ENCODE results near the gene MAD1L1. TPM values are rescaled to one million over a fixed set of nuclear protein-coding genes. Genes with fewer than 3 reads are reported as not detected.

Gene MAD1L1
- total and polyA plus RNA-seq, 2 of the 13 experiments (the other 11 are each of a cell fraction or from before 2014, with no cell fraction given) = 17.4 to 64.7 TPM

GRCh38 chr7:1942941-1943289, 289.8 kb downstream of the MAD1L1 start:
- FAIRE-seq = no peak
- intact Hi-C loops (cut with micrococcal nuclease; ENCODE audit: unreplicated experiment) = no loop called here

More at GRCh38 chr7:1942941-1943289, 289.8 kb downstream of the MAD1L1 start:
- Histone ChIP-seq H3K9ac (ENCODE audit: insufficient read depth, low read depth, low read length) (no peak overlapping the region), H2AFZ (ENCODE audit: low read length) (no peak overlapping the region), H3K36me3 (replicated peaks in 1 of 2; ENCODE audit: control insufficient read depth in 1 of 2, insufficient read depth in 2 of 2, low read length in 2 of 2) (no peaks in the 10 kb centered on the region; a peak in 1 of 5 replicates), H4K20me1 (ENCODE audit: insufficient read depth, low read length) (no peaks in the 10 kb centered on the region), H3K9me3 (ENCODE audit: low read length) (no peaks in the 10 kb centered on the region), H3K27me3 (ENCODE audit: control insufficient read depth in 1 of 2, insufficient read depth in 2 of 2, low read length in 2 of 2) (no peaks in the 10 kb centered on the region), H3K4me3 (replicated peaks in 1 of 3; ENCODE audit: insufficient read depth in 1 of 3, low read depth in 2 of 3, low read length in 3 of 3) (no peak overlapping the region), H3K4me2 (ENCODE audit: low read depth, low read length) (no peak overlapping the region), H3K79me2 (ENCODE audit: insufficient read depth, low read length) (no peaks in the 10 kb centered on the region), H3K4me1 (ENCODE audit: insufficient read depth, low read length) (no peaks in the 10 kb centered on the region), H3K27ac (ENCODE audit: extremely low read length, insufficient read depth, low read length) (no peak overlapping the region)
- 97% methylated on average over 5 of the region's 5 CpGs for WGBS (ENCODE audit: low lambda C conversion rate)
- ATAC-seq = no peak
- POLR2A ChIA-PET = no interaction called here
- in situ Hi-C loops (cut with HindIII; ENCODE audit: extremely low pct_ligation_motif_present, low pct_unique_long_range_greater_than_20kb) = no loop called here
- DNase-seq (ENCODE audit: low spot score) = no peak
- CTCF ChIA-PET (ENCODE audit: low intra/inter-chr PET ratio, low total read pairs) = no interaction called here
- no peak for TF ChIP-seq ZNF33B (CRISPR knock-in tag; IDR thresholded peaks at IDR 0.05)
- no peak for TF ChIP-seq TRIM22 (IDR thresholded peaks at IDR 0.05)
- no peak for TF ChIP-seq RORA (CRISPR knock-in tag; IDR thresholded peaks at IDR 0.05)
- no peak for TF ChIP-seq SNAI1 (CRISPR knock-in tag; IDR thresholded peaks at IDR 0.05; ENCODE audit: borderline replicate concordance)
- TF ChIP-seq SIX1 (CRISPR knock-in tag; IDR thresholded peaks at IDR 0.05; ENCODE audit: borderline replicate concordance) = no peak
- no peak for TF ChIP-seq ZNF780A (CRISPR knock-in tag; IDR thresholded peaks at IDR 0.05)
- no peak for TF ChIP-seq ZFP36 (IDR thresholded peaks at IDR 0.05; ENCODE audit: borderline replicate concordance, low read depth, low read length, partially characterized antibody)
- TF ChIP-seq ATF1 (CRISPR knock-in tag; IDR thresholded peaks at IDR 0.05) = no peak
- TF ChIP-seq ZNF652 (CRISPR knock-in tag; IDR thresholded peaks at IDR 0.05; ENCODE audit: borderline replicate concordance, low read depth) = no peak
- TF ChIP-seq, protein P1, sequence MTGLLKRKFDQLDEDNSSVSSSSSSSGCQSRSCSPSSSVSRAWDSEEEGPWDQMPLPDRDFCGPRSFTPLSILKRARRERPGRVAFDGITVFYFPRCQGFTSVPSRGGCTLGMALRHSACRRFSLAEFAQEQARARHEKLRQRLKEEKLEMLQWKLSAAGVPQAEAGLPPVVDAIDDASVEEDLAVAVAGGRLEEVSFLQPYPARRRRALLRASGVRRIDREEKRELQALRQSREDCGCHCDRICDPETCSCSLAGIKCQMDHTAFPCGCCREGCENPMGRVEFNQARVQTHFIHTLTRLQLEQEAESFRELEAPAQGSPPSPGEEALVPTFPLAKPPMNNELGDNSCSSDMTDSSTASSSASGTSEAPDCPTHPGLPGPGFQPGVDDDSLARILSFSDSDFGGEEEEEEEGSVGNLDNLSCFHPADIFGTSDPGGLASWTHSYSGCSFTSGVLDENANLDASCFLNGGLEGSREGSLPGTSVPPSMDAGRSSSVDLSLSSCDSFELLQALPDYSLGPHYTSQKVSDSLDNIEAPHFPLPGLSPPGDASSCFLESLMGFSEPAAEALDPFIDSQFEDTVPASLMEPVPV (CRISPR knock-in tag; IDR thresholded peaks at IDR 0.05) = no peak
- no peak for TF ChIP-seq DMAP1 (CRISPR knock-in tag; IDR thresholded peaks at IDR 0.05)
- no peak for TF ChIP-seq DBP (CRISPR knock-in tag; IDR thresholded peaks at IDR 0.05; ENCODE audit: not compliant biosample characterization)
- TF ChIP-seq ATF3 (CRISPR knock-in tag; IDR thresholded peaks at IDR 0.05) = no peak
- TF ChIP-seq ZNF124 (CRISPR knock-in tag; IDR thresholded peaks at IDR 0.05) = no peak
- no peak for TF ChIP-seq KDM6A (CRISPR knock-in tag; IDR thresholded peaks at IDR 0.05; ENCODE audit: low read depth)
- no peak for TF ChIP-seq ZFYVE20 (CRISPR knock-in tag; IDR thresholded peaks at IDR 0.05; ENCODE audit: borderline replicate concordance, low read depth)
- no peak for TF ChIP-seq SKIL (CRISPR knock-in tag; IDR thresholded peaks at IDR 0.05; ENCODE audit: borderline replicate concordance)
- no peak for TF ChIP-seq MTERF4 (CRISPR knock-in tag; IDR thresholded peaks at IDR 0.05)
- no TSS peak for BruUV-seq (replicated peaks)

Data from HepG2 (cell line).